ENCODE data around the gene GMNC.

DNA sequence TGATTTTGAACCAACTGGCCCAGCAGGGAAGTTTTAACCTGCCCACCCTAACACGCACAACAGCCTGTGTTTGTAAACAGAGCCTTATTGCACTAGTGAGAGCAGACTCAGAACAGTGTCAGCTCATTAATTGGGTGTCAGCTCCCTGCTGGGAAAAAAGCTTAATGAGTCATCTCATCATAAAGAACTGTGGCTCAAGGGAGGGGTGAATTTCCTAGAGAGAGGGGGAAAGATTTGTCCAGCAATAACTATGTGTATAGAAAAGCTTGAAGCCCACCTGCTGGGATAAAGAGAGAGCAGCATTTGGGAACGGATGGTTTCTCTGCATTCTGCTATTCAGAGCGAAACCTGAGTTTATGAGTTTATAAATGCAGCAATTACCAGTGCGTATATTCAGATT, 48.9 kb upstream of the GMNC start:
- no peak for TF ChIP-seq POLR2A (IDR thresholded peaks at IDR 0.05)
- no peak for TF ChIP-seq CTCF (IDR thresholded peaks at IDR 0.05)
